VCaP (cell line): ENCODE data around the gene HEXA.
"Not testable (repeated sequence)": the region's sequence is repeated elsewhere in the genome, so short reads cannot be mapped to it uniquely, and the experiment has no call there.

ENCODE experiments used
- H3K27ac ChIP-seq: fragments of 450-650 bp; 2 replicates; pipeline ENCODE4 v1.5.1; 2017
- CTCF ChIP-seq: fragments of 450-650 bp; conservative IDR thresholded peaks from 2 replicates; pipeline ENCODE4 v1.5.1; 2017; ENCODE audit warnings: mild to moderate bottlenecking, moderate library complexity

HEXA gene

GRCh38 chr15:72375846-72376581 is at the start of gene HEXA:
Gene HEXA (minus strand): TSS chr15:72376014. CDS start chr15:72375972, 42 bp downstream.
- peak within 1 kb of the TSS; percentile 91 for H3K27ac ChIP-seq
- TF ChIP-seq CTCF = no peak

GRCh38 chr15:72423256-72423655 is 47.4 kb upstream of the HEXA start:
- TF ChIP-seq CTCF = no peak
- H3K27ac ChIP-seq = no peak overlapping the region

GRCh38 chr15:72421484-72421883 is 45.7 kb upstream of the HEXA start:
- H3K27ac ChIP-seq = no peak overlapping the region
- no peak for TF ChIP-seq CTCF

GRCh38 chr15:72420576-72420975 is 44.8 kb upstream of the HEXA start:
- H3K27ac ChIP-seq = no peak overlapping the region
- TF ChIP-seq CTCF = no peak

- not testable (repeated sequence) for H3K27ac ChIP-seq
Observed at GRCh38 chr15:72419768-72420167, 44.0 kb upstream of the HEXA start.

GRCh38 chr15:72415304-72415703 is 39.5 kb upstream of the HEXA start:
- TF ChIP-seq CTCF = no peak
- no peak overlapping the region for H3K27ac ChIP-seq

GRCh38 chr15:72413337-72413736 is 37.5 kb upstream of the HEXA start:
- not testable (repeated sequence) for H3K27ac ChIP-seq

GRCh38 chr15:72411544-72411943 is 35.7 kb upstream of the HEXA start:
- no peak for TF ChIP-seq CTCF
- H3K27ac ChIP-seq = no peak overlapping the region

GRCh38 chr15:72411111-72411510 is 35.3 kb upstream of the HEXA start:
- TF ChIP-seq CTCF = no peak
- no peak overlapping the region for H3K27ac ChIP-seq
